Right ventricle myocardium superior (tissue), 1 donor: ENCODE results near the gene WIF1. TPM values are rescaled to one million over a fixed set of nuclear protein-coding genes. Genes with fewer than 3 reads are reported as not detected.

ENCODE experiments used
- ATAC-seq: fragments of 200-7000 bp; cut with Tn5 transposase; one replicate; pipeline ENCODE4 v1.9.1; 2020; ENCODE audit warnings: mild to moderate bottlenecking; ENCODE audit not compliant: poor library complexity
- DNase-seq: peaks from one replicate; pipeline ENCODE4 v3.0.0-alpha.2; 2020
- intact Hi-C: fragments of 100-400 bp; cut with DNase I; formaldehyde crosslinking; loops from one replicate; pipeline ENCODE4 v1.11.2; 2022
- total RNA-seq: library from RNA; stranded (reverse); fragmentation: NEBNext Ultra II Directional; extraction: Animal tissue kit (Norgen Biotek cat#: 25700); gene quantifications from one replicate; pipeline ENCODE4 v1.2.1, GENCODE V29; 2021
- donor health status: DM: no; HTN: yes; CAD: no; lungs with severe emphysema.

Gene WIF1
- total RNA-seq, 1 donor from 2014 or later: not detected

DNA sequence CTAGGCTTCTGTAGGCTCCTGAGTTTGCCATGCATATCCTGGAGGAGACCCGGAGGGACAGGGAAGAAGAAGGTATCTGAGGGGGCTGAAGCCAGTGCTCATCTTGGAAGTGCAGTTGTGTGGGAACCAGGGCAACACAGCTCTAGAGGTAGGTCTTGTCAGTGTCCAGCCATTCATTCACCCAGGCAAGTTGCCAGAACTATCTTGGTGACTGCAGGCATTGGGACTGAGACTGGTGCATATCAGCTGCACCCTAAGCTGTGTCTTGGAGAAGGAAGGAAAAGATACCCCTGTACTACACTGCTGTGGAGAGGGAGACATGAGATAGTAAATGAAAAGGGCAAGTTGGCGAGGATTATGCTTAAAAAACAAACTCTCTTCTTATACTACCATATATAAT is 4.9 kb upstream of the WIF1 start:
- intact Hi-C loops: loop anchor here (10.0 kb wide), 1 partner anchor 231 kb away; no protein-coding TSS in a partner anchor
- ATAC-seq (no peak), DNase-seq (no peak)

DNA sequence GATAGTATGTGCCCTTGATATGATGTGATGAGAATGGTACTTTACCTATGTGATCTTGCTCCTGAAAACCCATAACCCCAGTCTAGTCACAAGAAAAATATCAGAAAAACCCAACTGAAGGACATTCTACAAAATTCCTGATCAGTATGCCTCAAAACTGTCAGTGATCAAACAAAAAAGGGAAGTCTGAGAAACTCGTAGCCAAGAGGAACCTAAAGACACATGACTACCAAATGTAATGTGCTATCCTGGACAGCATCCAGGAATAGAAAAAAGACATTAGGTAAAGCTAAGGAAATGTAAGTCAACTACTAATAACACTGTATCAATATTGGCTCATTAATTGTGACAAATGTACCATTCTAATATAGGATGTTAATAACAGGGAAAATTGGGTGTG is 4.1 kb upstream of the WIF1 start:
- no peak for DNase-seq

DNA sequence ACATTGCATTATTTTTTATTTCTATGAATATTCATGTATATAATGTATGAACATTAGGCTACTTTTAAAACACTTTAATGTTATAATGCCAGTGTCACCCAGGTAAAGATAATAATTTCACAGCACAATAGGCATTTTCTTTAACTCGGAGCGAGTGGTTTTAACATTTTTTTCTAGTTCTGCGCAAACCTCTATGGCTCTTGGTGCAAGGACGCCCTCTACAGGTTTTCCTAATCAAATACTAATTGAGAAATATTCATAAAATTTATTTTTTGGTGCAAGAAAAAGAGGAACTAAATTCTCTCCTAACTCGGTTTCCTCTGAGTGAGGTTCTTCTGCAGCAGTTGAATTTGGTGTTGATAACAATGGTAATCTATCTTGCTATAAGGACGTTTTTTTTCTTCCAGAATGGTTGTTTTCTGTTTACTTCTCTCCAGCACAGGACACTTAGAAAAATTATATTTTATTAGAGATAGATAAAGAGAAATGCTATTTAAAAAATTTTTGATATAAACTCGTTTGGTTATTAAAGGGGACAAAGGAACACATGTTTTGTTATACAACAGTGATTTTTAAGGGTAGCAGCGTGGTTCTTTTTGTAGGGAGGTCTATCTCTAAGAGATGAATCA is 2.4 kb upstream of the WIF1 start:
- DNase-seq (no peak), ATAC-seq (no peak)
- intact Hi-C loops: loop anchor here (10.0 kb wide), 1 partner anchor 229 kb away; no protein-coding TSS in a partner anchor

More for the DNA sequence above, 4.1 kb upstream of the WIF1 start:
- intact Hi-C loops: loop anchor here (10.0 kb wide), 1 partner anchor 230 kb away; no protein-coding TSS in a partner anchor
- ATAC-seq: no peak

DNA sequence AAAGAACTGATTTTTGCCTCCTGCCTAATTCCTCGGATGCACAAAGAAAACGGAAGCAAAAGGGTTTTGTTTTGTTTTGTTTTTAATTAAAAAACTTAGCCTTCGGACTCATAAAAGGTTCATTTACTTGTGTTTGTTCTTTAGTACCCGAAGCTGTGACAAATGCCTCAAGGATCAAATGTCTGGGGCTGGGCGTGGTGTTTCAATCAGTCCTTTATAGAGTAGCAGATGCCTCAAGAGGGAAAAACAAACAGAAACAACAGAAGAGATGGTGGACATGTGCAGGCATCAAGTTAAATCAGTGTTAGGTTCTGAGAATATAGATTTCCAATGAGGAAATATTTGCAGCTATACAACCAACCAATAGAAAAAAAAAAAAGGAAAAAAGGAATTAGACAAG is 1.6 kb upstream of the WIF1 start:
- intact Hi-C loops: loop anchor here (10.0 kb wide), 1 partner anchor 228 kb away; no protein-coding TSS in a partner anchor
- no peak for ATAC-seq

DNA sequence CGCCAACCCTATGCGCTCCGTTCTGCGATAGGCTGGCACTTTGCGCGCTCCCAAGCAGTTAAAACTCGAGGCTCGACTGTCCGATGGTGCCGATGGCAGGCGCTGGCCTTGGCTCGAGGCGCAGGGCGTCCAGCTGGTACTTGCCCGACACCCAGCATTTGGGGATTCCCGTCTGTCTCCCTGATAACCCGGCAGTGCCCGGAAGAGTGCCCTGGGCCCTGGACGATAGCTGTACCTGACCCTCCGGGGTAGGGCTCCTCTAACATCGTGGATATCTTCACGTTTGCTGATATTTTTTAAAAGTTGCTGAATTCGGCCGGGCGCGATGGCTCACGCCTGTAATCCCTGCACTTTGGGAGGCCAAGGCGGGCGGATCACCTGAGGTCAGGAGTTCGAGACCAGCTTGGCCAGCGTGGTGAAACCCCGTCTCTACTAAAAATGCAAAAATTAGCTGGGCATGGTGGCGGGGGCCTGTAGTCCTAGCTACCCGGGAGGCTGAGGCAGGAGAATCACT is 908 bp upstream of the WIF1 start:
- no peak for ATAC-seq
- intact Hi-C loops: loop anchor here (10.0 kb wide), 1 partner anchor 227 kb away; no protein-coding TSS in a partner anchor
- no peak for DNase-seq

More for the DNA sequence above, 1.6 kb upstream of the WIF1 start:
- DNase-seq: no peak

DNA sequence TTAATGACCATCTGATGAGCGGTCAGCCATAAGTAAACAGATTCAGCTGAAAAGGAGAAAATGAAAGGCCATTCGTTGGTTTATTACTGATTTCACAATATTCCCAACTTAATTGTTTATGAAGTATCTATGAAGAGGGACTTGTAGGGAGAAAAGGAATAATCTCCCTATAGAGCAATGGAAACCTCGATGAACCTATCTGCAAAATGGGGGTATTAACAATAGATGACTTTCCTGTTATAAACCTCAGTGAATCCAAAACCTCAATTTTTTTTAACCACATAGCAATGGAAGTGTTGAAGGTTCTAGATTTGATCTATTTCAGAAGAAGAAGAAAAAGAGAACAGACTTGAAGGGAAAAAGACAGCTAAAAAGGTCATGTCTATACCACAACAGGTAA is 2.0 kb downstream of the WIF1 start:
- no peak for DNase-seq
- no peak for ATAC-seq
- intact Hi-C loops: no loop called here

DNA sequence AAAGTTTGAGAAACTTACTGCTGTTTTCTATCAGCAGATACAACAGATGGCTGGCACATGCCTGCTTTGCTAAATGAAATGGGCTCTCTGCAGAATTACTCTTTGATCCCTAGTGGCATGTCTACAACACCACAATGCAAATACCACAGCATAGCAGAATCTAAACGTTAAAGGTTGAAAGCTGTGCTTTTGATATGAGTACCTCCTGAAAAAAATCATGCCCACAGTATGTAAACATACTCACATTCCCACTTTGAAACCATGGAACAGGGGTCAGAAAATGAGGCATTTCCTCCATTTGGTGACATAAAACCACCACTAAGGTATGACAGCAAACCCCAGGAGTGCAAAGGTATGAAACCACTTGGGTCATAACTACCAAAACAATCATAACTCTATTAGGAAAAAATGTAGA is 7.5 kb downstream of the WIF1 start:
- DNase-seq (no peak), ATAC-seq (no peak)
- intact Hi-C loops: no loop called here

DNA sequence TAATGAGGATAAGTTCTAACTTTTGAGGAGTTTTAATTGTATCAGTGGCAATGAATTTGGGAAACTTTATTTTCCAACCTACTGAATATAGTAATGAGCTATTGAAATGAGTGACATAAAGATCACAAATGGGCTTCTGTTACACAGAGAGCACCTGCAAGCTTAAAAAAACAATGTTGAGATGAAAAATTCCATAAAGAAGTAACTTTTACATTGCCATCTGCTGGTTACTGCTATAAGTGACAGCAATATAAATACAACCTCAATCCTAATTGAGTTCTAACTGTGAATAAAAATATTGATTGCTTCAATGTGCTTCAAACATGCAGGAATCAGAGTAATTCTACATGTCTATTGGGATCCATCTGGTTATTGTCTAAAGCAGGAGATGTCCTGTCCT is 14.2 kb downstream of the WIF1 start:
- intact Hi-C loops: no loop called here
- DNase-seq (no peak), ATAC-seq (no peak)

DNA sequence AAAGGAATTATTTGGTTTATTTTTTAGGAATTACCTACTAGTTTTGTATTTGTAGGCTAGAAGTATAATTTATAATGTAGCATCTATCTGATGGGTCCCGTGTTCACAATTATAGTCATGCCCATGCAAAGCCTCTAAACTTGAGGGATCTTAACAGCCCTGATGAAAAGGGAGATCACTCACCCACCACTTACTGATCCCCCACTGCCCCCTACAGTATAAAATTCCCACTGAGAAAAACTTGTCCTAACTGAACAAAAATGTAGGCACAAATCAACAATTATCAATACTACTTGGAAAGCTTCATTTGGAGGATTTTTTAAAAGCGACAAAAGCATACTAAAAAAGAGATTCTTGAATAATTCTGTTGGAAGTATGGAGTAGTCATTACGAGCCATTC is 21.0 kb downstream of the WIF1 start:
- ATAC-seq (no peak), DNase-seq (no peak)
- intact Hi-C loops: no loop called here

DNA sequence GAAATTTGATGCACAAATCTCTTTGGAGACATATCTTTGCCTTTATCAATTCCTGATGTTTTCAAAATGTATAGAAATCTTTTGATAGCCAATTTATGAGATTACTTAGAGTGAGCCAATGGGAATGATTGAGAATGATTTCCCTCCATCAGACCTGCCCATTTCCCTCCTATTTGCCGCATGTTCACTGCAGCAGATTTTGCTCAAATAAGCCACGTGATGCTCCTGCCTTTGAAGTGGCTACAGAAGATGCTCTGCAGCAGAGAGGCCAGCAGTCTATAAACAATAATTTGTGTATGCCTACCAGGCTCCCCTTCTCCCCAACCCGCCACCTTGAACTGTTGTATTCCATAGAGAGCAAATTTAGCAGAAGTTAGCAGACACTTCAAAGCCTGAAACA is 21.9 kb downstream of the WIF1 start:
- ATAC-seq (no peak), DNase-seq (no peak)
- intact Hi-C loops: no loop called here

DNA sequence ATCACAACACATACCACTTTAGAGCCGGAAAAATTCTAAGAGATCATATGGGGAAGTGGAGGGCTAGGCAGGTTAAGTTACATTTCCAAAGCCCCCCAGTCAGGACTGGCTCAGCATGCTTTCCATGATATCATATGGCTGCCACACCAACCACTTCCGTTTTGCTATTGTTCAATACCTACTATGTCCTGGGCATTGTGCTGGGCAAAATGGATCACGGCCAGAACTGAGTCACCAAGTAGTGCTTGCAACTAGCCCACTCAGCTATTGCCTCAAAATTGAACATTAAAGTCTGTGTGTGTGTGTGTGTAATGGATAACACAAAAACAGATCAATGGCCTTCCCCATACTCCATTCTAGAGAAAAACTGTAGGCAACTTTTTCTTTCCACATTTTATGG is 22.7 kb downstream of the WIF1 start:
- DNase-seq: no peak
- intact Hi-C loops: no loop called here
- ATAC-seq: no peak

DNA sequence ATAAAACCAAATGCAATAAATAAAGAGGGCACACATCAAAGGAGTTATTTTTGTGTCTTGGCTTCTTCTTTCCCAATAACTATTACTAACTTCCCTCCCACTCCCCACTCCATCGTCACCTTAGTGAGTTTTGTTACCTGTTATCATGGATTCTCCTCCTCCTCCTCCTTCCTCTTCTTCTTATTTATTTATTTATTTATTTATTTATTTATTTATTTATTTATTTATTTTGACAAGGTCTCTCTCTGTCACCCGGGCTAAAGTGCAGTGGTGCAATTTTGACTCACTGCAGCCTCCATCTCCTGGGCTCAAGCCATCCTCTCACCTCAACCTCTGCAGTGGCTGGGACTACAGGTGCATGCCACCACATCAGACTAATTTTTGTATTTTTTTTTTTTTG is 26.4 kb downstream of the WIF1 start:
- intact Hi-C loops: no loop called here
- DNase-seq: no peak
- no peak for ATAC-seq

DNA sequence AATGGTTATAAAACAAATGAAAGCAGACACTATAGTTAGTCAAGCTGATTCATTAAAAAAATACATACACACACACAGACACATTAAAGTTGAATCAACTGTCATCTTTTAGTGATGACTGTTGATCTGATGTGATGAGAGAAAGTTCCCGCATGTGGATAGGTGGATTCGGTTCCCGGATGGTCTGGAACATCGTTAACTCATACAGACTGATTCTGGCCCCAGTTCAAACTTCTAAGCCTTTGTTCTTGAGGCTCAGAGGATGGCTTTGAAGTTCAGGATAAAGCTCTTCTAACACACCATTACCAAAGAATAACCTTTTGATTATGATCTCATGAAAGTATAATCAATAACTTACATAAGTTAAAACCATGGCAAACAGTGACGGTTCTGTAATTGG is 27.5 kb downstream of the WIF1 start:
- intact Hi-C loops: no loop called here
- no peak for DNase-seq
- ATAC-seq: no peak

DNA sequence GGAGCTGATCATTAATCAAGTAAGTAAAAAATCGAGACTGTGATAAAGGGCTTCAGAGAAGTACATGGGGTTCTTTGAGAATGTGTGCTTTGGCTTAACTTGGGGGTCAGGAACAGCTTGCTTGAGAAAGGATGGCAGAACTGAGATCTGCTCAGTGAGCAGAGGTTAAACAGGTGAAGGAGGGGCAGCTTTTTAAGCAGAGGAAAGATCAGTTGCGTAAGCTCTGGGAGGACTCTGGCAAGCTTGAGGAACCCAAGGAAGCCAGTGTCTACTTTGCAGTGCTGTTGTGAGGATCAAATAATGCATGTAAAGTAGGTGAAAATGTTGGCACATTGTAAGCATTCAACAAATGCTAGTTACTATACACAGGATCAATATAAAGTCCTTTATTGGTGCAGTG is 30.6 kb downstream of the WIF1 start:
- DNase-seq: no peak
- no peak for ATAC-seq
- intact Hi-C loops: no loop called here

DNA sequence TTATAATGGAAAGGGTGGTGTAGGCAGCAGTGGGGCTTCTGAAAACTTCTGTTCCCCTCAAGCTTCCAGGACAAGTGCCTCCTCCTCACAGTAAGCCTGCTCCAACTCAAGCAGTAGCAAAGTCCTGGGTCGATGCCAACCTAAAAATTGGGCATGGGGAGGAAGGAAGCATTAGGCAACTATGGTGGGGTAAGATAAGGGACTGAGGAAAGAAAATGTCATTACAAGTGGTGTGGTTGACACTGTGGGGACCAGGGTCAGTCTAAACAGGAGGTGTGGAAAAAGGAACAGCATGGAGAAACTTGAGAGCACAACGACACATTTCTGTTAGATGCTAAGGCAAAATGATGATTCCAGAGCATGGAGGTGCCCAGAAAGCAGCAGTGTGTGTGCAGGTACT is 34.9 kb downstream of the WIF1 start:
- no peak for ATAC-seq
- intact Hi-C loops: no loop called here
- no peak for DNase-seq

DNA sequence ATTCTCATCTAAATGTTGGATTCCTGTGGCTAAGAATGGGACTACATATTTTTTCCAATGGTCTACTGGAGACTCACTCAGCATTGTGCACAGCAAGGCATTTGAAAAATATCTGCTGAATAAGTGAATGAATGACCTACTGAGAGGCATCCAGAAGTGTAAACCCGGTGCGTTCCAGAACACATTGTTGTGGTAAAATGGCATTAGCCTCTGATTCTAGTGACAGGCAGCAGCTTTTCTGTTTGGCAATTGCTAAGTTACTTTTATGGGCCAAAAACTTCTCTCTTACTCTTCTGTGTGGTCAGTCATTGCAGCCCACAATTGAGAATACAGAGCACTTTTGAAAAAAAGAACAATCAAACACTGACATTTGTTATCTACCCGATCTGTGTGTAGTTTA is 36.5 kb downstream of the WIF1 start:
- intact Hi-C loops: no loop called here
- ATAC-seq: no peak
- DNase-seq: no peak

DNA sequence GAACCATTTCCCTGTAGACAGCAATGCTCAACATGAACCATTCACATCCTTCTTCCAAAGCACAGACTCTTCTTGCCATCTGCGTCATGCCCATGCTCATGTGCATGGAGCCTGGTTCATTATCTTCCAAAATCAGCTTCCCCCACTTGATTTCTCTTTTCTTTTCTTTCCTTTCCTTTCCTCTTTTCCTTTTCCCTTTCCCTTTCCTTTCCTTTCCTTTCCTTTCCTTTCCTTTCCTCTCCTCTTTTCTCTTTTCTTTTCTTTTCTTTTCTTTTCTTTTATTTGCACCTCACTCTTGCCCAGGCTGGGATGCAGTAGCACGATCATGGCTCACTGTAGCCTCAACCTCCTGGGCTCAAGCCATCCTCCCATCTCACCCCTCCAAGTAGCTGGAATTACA is 37.5 kb downstream of the WIF1 start:
- no peak for ATAC-seq

DNA sequence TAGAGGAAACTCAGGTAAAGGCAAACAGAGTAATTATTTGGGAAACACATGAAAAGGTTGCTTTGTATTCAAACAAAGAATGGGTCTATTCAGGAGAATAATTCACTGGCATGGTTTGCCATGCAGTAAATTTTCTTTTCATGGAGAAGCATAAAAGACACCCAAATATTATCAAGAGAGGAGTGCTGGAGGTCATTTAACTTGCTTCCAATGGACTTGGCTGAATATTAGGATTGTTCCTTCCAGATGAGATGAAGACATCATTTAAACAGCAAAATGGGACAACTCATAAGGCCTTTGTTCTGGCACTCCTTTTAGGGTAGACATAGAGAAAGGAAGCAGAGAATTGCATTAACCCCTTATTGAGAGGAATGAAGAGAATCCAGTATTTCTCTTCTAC is 38.7 kb downstream of the WIF1 start:
- intact Hi-C loops: no loop called here
- no peak for DNase-seq
- no peak for ATAC-seq

More for the DNA sequence above, 37.5 kb downstream of the WIF1 start:
- intact Hi-C loops: no loop called here
- no peak for DNase-seq

DNA sequence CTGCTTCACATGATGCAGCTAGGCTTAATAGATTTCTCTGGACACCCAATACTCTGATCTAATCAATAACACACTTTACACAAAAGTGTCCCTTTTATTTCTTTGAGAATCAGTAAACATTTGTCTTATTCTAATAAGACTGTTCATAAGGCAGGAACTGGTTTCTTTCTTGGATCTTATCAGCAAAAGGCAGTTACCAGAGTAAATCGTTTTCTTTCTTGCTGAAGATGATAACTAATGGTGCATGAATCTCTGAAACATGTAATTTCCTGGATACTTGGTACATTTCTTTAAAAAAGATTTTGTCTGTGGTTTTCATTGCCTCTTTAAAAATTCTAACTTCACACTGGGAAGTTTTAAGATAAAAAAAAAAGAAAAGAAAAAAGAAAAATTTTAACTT is 39.6 kb downstream of the WIF1 start:
- no peak for DNase-seq
- intact Hi-C loops: no loop called here
- ATAC-seq: no peak

DNA sequence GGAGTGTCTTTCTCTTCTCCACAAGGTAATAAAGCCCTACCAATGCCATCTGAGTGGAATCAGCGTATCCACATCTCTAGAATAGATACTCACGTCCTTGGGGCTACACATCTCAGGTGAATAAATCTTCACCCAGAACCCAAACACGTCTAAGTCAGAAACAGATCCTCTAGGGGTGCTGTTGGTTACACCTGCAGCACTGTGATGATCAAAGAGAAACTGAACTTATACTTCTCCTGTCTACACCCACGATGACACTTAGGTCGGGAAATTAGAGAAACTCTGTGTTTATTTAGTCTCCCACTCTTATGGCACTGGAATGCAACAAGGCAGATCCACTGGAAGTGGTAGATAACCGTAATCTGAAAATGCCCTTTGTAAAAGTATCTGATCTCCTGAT is 46.2 kb downstream of the WIF1 start:
- ATAC-seq (no peak), DNase-seq (no peak)
- intact Hi-C loops: no loop called here

DNA sequence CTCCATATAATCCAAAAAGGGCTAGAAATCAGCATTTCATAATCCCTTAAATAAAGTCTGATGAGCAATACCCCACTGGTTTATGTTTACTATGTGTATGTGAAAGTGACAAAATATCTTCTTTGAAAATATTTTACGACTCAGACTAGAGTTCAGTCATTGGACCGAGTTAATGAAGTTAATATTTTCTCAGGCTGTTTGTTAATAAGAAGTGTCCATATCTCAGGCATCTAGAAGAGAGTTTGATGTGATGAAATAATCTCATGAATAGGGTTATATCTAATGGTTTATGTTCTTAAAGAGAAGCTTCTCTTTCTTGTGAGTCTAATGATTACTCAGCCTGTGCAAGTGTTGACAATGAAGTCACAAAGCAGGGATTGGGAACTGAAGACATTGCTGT is 51.8 kb downstream of the WIF1 start:
- intact Hi-C loops: no loop called here
- ATAC-seq (no peak), DNase-seq (no peak)
